Fibroblast of lung (primary cell): ENCODE data around the gene ADGRV1. TPM values are rescaled to one million over a fixed set of nuclear protein-coding genes. Genes with fewer than 3 reads are reported as not detected.

Source experiments
- DNase-seq, 2 donors: peaks; one replicate each; pipeline versions ENCODE4 v3.0.0 to v3.0.0-alpha.2; 2010; ENCODE audit warnings: low read depth in 2 of 2
- H2AFZ ChIP-seq: 2 replicates; pipeline ENCODE4 v1.5.1; 2012; ENCODE audit warnings: low read length, control low read depth, inconsistent platforms
- H3K27ac ChIP-seq: 2 replicates; pipeline ENCODE4 v1.5.1; 2011; ENCODE audit warnings: low read length, control low read depth; ENCODE audit not compliant: insufficient read depth
- H3K27me3 ChIP-seq: 2 replicates; pipeline ENCODE4 v1.5.1; 2011; ENCODE audit warnings: mild to moderate bottlenecking, low read length; ENCODE audit not compliant: control insufficient read depth, insufficient read depth
- H3K36me3 ChIP-seq: 2 replicates; pipeline ENCODE4 v1.5.1; 2011; ENCODE audit warnings: low read length; ENCODE audit not compliant: control insufficient read depth, insufficient read depth
- H3K4me1 ChIP-seq: 2 replicates; pipeline ENCODE4 v1.5.1; 2011; ENCODE audit warnings: low read length; ENCODE audit not compliant: control insufficient read depth, insufficient read depth; ENCODE audit errors: extremely low read depth
- H3K4me2 ChIP-seq: 2 replicates; pipeline ENCODE4 v1.5.1; 2011; ENCODE audit warnings: low read length, control low read depth; ENCODE audit not compliant: insufficient read depth; ENCODE audit errors: extremely low read depth
- H3K4me3 ChIP-seq, 4 experiments: fragments of 200-600 bp in 1 of 4; sonication (generic) in 1 of 4; replicated peaks in 1 of 4; 2 replicates each; pipeline ENCODE4 v1.5.1; 2011 to 2016; ENCODE audit warnings: low read length in 4 of 4, low read depth in 3 of 4, mild to moderate bottlenecking in 3 of 4, control low read depth in 2 of 4, inconsistent platforms in 1 of 4, mixed read lengths in 1 of 4; ENCODE audit not compliant: insufficient read depth in 1 of 4; ENCODE audit errors: control extremely low read depth in 1 of 4
- H3K79me2 ChIP-seq: 2 replicates; pipeline ENCODE4 v1.5.1; 2012; ENCODE audit warnings: mild to moderate bottlenecking, low read length, inconsistent platforms; ENCODE audit not compliant: control insufficient read depth, insufficient read depth
- H3K9ac ChIP-seq: 2 replicates; pipeline ENCODE4 v1.5.1; 2011; ENCODE audit warnings: mild to moderate bottlenecking, low read length, control low read depth; ENCODE audit not compliant: insufficient read depth
- H3K9me3 ChIP-seq: 2 replicates; pipeline ENCODE4 v1.5.1; 2012; ENCODE audit warnings: low read depth, low read length; ENCODE audit not compliant: control insufficient read depth, insufficient read depth
- H4K20me1 ChIP-seq: 2 replicates; pipeline ENCODE4 v1.5.1; 2011; ENCODE audit warnings: low read length; ENCODE audit not compliant: control insufficient read depth, insufficient read depth; ENCODE audit errors: extremely low read depth
- EZH2 ChIP-seq: IDR thresholded peaks from 2 replicates; pipeline ENCODE4 v1.5.1; 2012; ENCODE audit warnings: low read length, control low read depth, mild to moderate bottlenecking; ENCODE audit errors: missing control alignments
- polyA plus RNA-seq, 2 donors: library from polyadenylated mRNA; depleted of rRNA in 1 of 2; stranded (reverse) in 1 of 2; unstranded in 1 of 2; fragments of >200 nt; gene quantifications; 2 replicates each; pipeline ENCODE4 v1.2.1, GENCODE V29; 2011 to 2012; ENCODE audit warnings: missing spikeins in 1 of 2
- total RNA-seq: library from RNA; depleted of rRNA; stranded (reverse); fragments of >200 nt; gene quantifications from 2 replicates; pipeline ENCODE4 v1.2.1, GENCODE V29; 2014
- TF ChIP-seq, protein P1 (sequence below), 2 donors: IDR thresholded peaks in 1 of 2; conservative IDR thresholded peaks in 1 of 2; 1 replicate in 1 of 2; 2 replicates in 1 of 2; pipeline ENCODE4 v1.5.1; 2011 to 2012; ENCODE audit warnings: low read length in 2 of 2, control low read depth in 1 of 2, inconsistent platforms in 1 of 2, low read depth in 1 of 2, mild to moderate bottlenecking in 1 of 2

ADGRV1 gene
- total and polyA plus RNA-seq, 2 donors (not counting 1 experiment from before 2014, with no cell fraction given) = 0.15 to 0.17 TPM

DNA sequence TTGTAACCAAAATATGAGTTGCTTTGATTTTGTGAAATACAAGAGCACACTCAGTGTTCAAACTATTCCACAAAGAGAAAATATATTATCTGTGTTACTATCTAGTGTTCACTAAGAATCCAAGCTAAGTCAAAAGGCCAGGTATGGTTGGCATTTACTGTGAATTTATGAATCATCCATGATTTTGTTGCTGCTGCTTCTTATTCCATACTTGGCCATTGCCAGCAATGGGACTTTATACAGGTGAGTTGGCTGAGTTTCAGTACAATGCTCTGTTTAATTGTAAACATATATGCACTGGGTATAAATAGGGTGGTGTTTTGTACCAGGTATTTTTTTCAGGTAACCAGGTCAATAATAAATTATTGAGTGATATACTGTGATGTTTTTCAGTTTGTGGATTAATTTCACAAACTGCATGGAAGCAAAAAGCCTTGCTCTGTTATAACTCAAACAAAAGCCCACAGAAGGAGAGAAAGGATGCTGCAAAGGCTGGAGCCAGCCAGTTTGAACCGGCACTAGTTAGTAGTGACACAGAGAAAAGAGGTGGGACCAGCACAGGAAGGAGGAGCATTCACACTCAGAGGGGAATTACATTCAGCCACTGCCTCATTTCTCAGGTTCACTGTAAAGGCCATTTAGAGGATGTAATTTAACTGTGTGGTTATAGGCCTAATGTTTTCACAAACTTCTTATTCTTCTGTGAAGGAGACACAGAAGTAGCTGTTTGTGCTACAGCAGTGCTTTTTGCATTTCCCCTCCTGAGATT, 381.8 kb downstream of the ADGRV1 start:
- H3K9me3 ChIP-seq = no peaks in the 10 kb centered on the region
- H3K36me3 ChIP-seq = no peaks in the 10 kb centered on the region
- DNase-seq = peak; percentile 42 to 47
- H3K27me3 ChIP-seq = no peaks in the 10 kb centered on the region
- no peaks in the 10 kb centered on the region for H3K79me2 ChIP-seq
- no peak overlapping the region for H3K27ac ChIP-seq
- no peak overlapping the region for H3K9ac ChIP-seq
- TF ChIP-seq, protein P1, sequence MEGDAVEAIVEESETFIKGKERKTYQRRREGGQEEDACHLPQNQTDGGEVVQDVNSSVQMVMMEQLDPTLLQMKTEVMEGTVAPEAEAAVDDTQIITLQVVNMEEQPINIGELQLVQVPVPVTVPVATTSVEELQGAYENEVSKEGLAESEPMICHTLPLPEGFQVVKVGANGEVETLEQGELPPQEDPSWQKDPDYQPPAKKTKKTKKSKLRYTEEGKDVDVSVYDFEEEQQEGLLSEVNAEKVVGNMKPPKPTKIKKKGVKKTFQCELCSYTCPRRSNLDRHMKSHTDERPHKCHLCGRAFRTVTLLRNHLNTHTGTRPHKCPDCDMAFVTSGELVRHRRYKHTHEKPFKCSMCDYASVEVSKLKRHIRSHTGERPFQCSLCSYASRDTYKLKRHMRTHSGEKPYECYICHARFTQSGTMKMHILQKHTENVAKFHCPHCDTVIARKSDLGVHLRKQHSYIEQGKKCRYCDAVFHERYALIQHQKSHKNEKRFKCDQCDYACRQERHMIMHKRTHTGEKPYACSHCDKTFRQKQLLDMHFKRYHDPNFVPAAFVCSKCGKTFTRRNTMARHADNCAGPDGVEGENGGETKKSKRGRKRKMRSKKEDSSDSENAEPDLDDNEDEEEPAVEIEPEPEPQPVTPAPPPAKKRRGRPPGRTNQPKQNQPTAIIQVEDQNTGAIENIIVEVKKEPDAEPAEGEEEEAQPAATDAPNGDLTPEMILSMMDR (conservative IDR thresholded peaks at IDR 0.05 in 1 of 2, IDR thresholded peaks at IDR 0.05 in 1 of 2; ENCODE audit: low read depth in 1 of 2, low read length in 2 of 2) = no peak
- TF ChIP-seq EZH2 = no peak
- H3K4me2 ChIP-seq = no peak overlapping the region
- peaks cover 2% of the 10 kb centered on the region for H3K4me1 ChIP-seq
- H3K4me3 ChIP-seq = no peak overlapping the region
- H2AFZ ChIP-seq = peak overlapping the region; percentile 45
- no peaks in the 10 kb centered on the region for H4K20me1 ChIP-seq

DNA sequence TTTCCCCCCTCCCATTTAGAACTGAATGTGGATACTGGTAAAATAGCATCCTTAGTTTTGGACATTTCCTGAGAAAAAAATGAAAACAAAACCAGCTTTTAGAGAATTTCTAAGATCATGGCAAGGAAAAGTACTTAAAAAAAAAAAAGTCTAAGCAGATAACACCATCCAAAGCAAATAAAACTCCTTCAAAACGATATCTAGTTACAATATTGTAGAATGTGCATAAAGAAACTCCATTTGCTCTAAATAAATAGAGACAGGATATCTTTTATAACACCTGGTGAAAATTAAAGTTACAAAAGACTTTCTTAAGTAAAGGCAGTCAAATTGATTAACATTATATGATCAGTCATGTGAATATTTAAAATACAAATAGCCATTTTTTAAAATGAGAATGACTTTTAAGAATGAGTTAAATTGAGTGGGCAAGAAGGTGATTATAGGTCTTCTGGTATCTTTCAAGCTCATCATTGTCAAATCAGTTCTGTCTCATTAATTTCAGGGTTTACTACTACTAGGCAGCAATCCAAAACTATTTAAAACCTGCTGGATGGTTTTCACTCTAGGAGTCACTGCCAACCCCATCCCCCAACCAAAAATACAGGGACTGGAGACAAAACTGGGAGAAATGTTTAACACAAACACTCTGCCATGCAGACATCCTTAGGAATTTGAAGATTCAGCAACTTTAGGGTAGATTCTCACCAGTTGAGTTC, 382.6 kb downstream of the ADGRV1 start:
- Histone ChIP-seq H2AFZ (no peak overlapping the region), H4K20me1 (no peaks in the 10 kb centered on the region), H3K4me1 (peaks cover 2% of the 10 kb centered on the region), H3K36me3 (no peaks in the 10 kb centered on the region), H3K27ac (no peak overlapping the region), H3K79me2 (no peaks in the 10 kb centered on the region), H3K9ac (no peak overlapping the region), H3K27me3 (no peaks in the 10 kb centered on the region), H3K4me3 (no peak overlapping the region), H3K4me2 (no peak overlapping the region), H3K9me3 (no peaks in the 10 kb centered on the region)
- TF ChIP-seq, protein P1 (conservative IDR thresholded peaks at IDR 0.05 in 1 of 2, IDR thresholded peaks at IDR 0.05 in 1 of 2; ENCODE audit: low read depth in 1 of 2, low read length in 2 of 2) = no peak
- no peak for DNase-seq

DNA sequence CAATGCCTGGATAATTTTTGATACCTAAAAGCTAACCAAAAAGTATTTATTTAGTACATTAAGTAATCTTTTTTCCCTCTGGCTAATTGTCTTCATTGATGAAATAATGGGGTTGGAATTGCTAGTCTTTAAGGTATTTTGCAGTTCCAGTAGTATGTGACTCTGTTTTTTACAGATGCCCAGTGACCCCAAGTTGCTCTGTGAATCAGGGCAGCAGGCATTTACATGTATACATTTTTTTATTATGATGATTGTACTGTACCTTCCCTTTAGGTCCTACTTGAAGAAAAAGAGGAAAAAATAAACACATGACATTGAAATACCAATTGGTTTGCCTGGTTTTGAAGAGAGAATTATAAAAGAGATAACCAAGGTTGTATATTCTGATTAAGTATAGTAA, 385.5 kb downstream of the ADGRV1 start:
- TF ChIP-seq EZH2 = no peak
- TF ChIP-seq, protein P1 (conservative IDR thresholded peaks at IDR 0.05 in 1 of 2, IDR thresholded peaks at IDR 0.05 in 1 of 2; ENCODE audit: low read depth in 1 of 2, low read length in 2 of 2) = no peak
- Histone ChIP-seq H3K9me3 (no peaks in the 10 kb centered on the region), H3K79me2 (no peaks in the 10 kb centered on the region), H3K4me3 (no peak overlapping the region), H4K20me1 (no peaks in the 10 kb centered on the region), H3K4me1 (peaks cover 2% of the 10 kb centered on the region), H3K27ac (no peak overlapping the region), H3K9ac (no peak overlapping the region), H3K27me3 (no peaks in the 10 kb centered on the region), H2AFZ (no peak overlapping the region), H3K4me2 (no peak overlapping the region), H3K36me3 (no peaks in the 10 kb centered on the region)
- DNase-seq = peak in 1 of 2 donors; percentile 23
